Endothelial cell of umbilical vein (primary cell): Measurements from ENCODE around the gene GLP2R. TPM values are rescaled to one million over a fixed set of nuclear protein-coding genes. Genes with fewer than 3 reads are reported as not detected.

ENCODE experiments used
- BruUV-seq: library from RNA; stranded (reverse); fragments of 400-500 nt; replicated peaks from 2 replicates; lab custom pipeline; 2021; lab: Mats Ljungman, UMichigan
- CTCF ChIA-PET: fragments of 300-600, 350-600 bp; sonication (Branson Sonifier 250); formaldehyde crosslinking; loops from one replicate; lab custom pipeline; 2021; ENCODE audit warnings: antibody characterized with exemption, inconsistent platforms; lab: Charles Lee
- POLR2A ChIA-PET: fragments of 300-600, 350-600 bp; sonication (Branson Sonifier 250); formaldehyde crosslinking; loops from one replicate; lab custom pipeline; 2021; ENCODE audit warnings: antibody characterized with exemption, inconsistent platforms; lab: Charles Lee
- DNase-seq: peaks from one replicate; pipeline ENCODE4 v3.0.0-alpha.2; 2011; ENCODE audit warnings: low read depth, low spot score
- FAIRE-seq: peaks from 2 replicates; lab custom pipeline; 2011; peaks lifted over from hg19 to GRCh38; lab: Jason Lieb, UNC
- H2AFZ ChIP-seq: 2 replicates; pipeline ENCODE4 v1.6.0; 2012; ENCODE audit warnings: low read depth, low read length, control low read depth, inconsistent platforms
- H3K27ac ChIP-seq: 2 replicates; pipeline ENCODE4 v1.5.1; 2011; ENCODE audit warnings: low read depth, mild to moderate bottlenecking, control low read depth, low read length, moderate library complexity; ENCODE audit not compliant: insufficient read depth
- H3K27me3 ChIP-seq, 2 experiments: 2 replicates each; pipeline versions ENCODE4 v1.6.0 to v1.6.1; 2011; ENCODE audit warnings: low read length in 2 of 2, mixed read lengths in 1 of 2; ENCODE audit not compliant: control insufficient read depth in 2 of 2, insufficient read depth in 2 of 2
- H3K36me3 ChIP-seq, 2 experiments: 2 replicates in 1 of 2; 3 replicates in 1 of 2; pipeline ENCODE4 v1.5.1; 2011; ENCODE audit warnings: low read length in 2 of 2, mild to moderate bottlenecking in 1 of 2, moderate library complexity in 1 of 2; ENCODE audit not compliant: control insufficient read depth in 2 of 2, insufficient read depth in 2 of 2; ENCODE audit errors: extremely low read depth in 1 of 2
- H3K4me1 ChIP-seq: 3 replicates; pipeline ENCODE4 v1.5.1; 2011; ENCODE audit warnings: mild to moderate bottlenecking, low read length; ENCODE audit not compliant: control insufficient read depth, insufficient read depth; ENCODE audit errors: extremely low read depth
- H3K4me2 ChIP-seq: 2 replicates; pipeline ENCODE4 v1.6.1; 2011; ENCODE audit warnings: low read length, control low read depth, mixed read lengths; ENCODE audit not compliant: insufficient read depth
- H3K4me3 ChIP-seq, 3 experiments: fragments of 200-600 bp in 1 of 3; sonication (generic), shearing (Covaris generic) in 1 of 3; replicated peaks in 1 of 3; 2 replicates each; pipeline ENCODE4 v1.5.1; 2011 to 2016; ENCODE audit warnings: control low read depth in 3 of 3, low read length in 3 of 3, mild to moderate bottlenecking in 2 of 3, inconsistent platforms in 1 of 3, low read depth in 1 of 3, moderate library complexity in 1 of 3; ENCODE audit not compliant: insufficient read depth in 1 of 3
- H3K79me2 ChIP-seq: 2 replicates; pipeline ENCODE4 v1.6.0; 2012; ENCODE audit warnings: low read length, inconsistent platforms; ENCODE audit not compliant: control insufficient read depth, insufficient read depth
- H3K9ac ChIP-seq: replicated peaks from 2 replicates; pipeline ENCODE3; 2011; ENCODE audit warnings: low read length, control low read depth; ENCODE audit not compliant: insufficient read depth; ENCODE audit errors: extremely low read depth
- H3K9me1 ChIP-seq: replicated peaks from 3 replicates; pipeline ENCODE4 v1.6.0; 2011; ENCODE audit warnings: mild to moderate bottlenecking, low read length; ENCODE audit not compliant: control insufficient read depth, insufficient read depth; ENCODE audit errors: extremely low read depth
- H3K9me3 ChIP-seq: replicated peaks from 2 replicates; pipeline ENCODE4 v1.5.1; 2012; ENCODE audit warnings: low read length, inconsistent platforms; ENCODE audit not compliant: control insufficient read depth, insufficient read depth
- H4K20me1 ChIP-seq: replicated peaks from 2 replicates; pipeline ENCODE3; 2011; ENCODE audit warnings: mild to moderate bottlenecking, low read length; ENCODE audit not compliant: control insufficient read depth, insufficient read depth; ENCODE audit errors: extremely low read depth
- CTCF ChIP-seq, 2 donors: IDR thresholded peaks; 1 replicate in 1 of 2; 2 replicates in 1 of 2; pipeline ENCODE4 v1.5.1; 2011; ENCODE audit warnings: low read length in 2 of 2, mild to moderate bottlenecking in 2 of 2, moderate library complexity in 2 of 2, control low read depth in 1 of 2, inconsistent platforms in 1 of 2, low read depth in 1 of 2; ENCODE audit not compliant: insufficient read depth in 1 of 2; ENCODE audit errors: extremely low read depth in 1 of 2
- EZH2 ChIP-seq: IDR thresholded peaks from 2 replicates; pipeline ENCODE4 v1.6.1; 2012; ENCODE audit warnings: borderline replicate concordance, low read depth, mild to moderate bottlenecking, moderate library complexity, low read length, inconsistent platforms; ENCODE audit not compliant: severe bottlenecking
- FOS ChIP-seq: IDR thresholded peaks from 2 replicates; pipeline ENCODE4 v1.6.1; 2011; ENCODE audit warnings: mild to moderate bottlenecking, low read length, moderate library complexity, borderline replicate concordance; ENCODE audit not compliant: insufficient read depth
- MAX ChIP-seq: IDR thresholded peaks from 2 replicates; pipeline ENCODE4 v1.6.1; 2011; ENCODE audit not compliant: insufficient read depth, insufficient read length
- POLR2AphosphoS5 ChIP-seq: IDR thresholded peaks from 2 replicates; pipeline ENCODE4 v1.6.1; 2012; ENCODE audit warnings: low read depth, mild to moderate bottlenecking, control low read depth, low read length, moderate library complexity; ENCODE audit not compliant: insufficient read depth
- dilution Hi-C: fragments of 300-500 bp; cut with MboI; formaldehyde crosslinking; loops from one replicate; pipeline ENCODE4 v1.15.0; 2019; ENCODE audit warnings: low sequenced_read_pairs; ENCODE audit not compliant: extremely low pct_ligation_motif_present
- intact Hi-C: fragments of 100-400 bp; cut with micrococcal nuclease; formaldehyde crosslinking; loops from one replicate; pipeline ENCODE4 v1.10.0; 2022
- polyA plus RNA-seq, 4 experiments: library from polyadenylated mRNA; depleted of rRNA in 3 of 4; stranded (reverse) in 3 of 4; unstranded in 1 of 4; fragments of >200 nt; gene quantifications; 2 replicates each; pipeline versions ENCODE4 v1.2.1 to v1.2.3, GENCODE V29; 2011 to 2012; ENCODE audit warnings: missing spikeins in 1 of 4
- total RNA-seq: library from RNA; stranded (reverse); gene quantifications from 2 replicates; pipeline ENCODE4 v1.2.3, GENCODE V29; 2021

Gene GLP2R
- total and polyA plus RNA-seq, 2 donors (not counting 3 experiments of a cell fraction or from before 2014, with no cell fraction given): not detected

GRCh38 chr17:9806699-9807098, 19.0 kb upstream of the GLP2R start:
- DNase-seq: no peak
- POLR2A ChIA-PET: no interaction called here
- Histone ChIP-seq H3K9ac (no peak overlapping the region), H3K4me2 (no peak overlapping the region), H3K9me1 (no peaks in the 10 kb centered on the region), H3K79me2 (no peaks in the 10 kb centered on the region), H3K9me3 (peaks cover 10% of the 10 kb centered on the region), H3K36me3 (no peaks in the 10 kb centered on the region), H3K4me3 (no peak overlapping the region), H4K20me1 (no peaks in the 10 kb centered on the region), H3K27ac (no peak overlapping the region), H3K27me3 (no peaks in the 10 kb centered on the region), H3K4me1 (no peaks in the 10 kb centered on the region), H2AFZ (no peak overlapping the region)
- CTCF ChIA-PET: no interaction called here
- no peak for TF ChIP-seq CTCF (IDR thresholded peaks at IDR 0.05; ENCODE audit: extremely low read depth in 1 of 2, insufficient read depth in 1 of 2, low read depth in 1 of 2, low read length in 2 of 2)
- no peak for TF ChIP-seq EZH2
- no TSS peak for BruUV-seq
- dilution Hi-C loops: no loop called here
- intact Hi-C loops: no loop called here
- FAIRE-seq: no peak

GRCh38 chr17:9809409-9809808, 16.3 kb upstream of the GLP2R start:
- Histone ChIP-seq H3K4me3 (no peak overlapping the region), H3K27me3 (no peaks in the 10 kb centered on the region), H3K9me1 (no peaks in the 10 kb centered on the region), H4K20me1 (no peaks in the 10 kb centered on the region), H2AFZ (no peak overlapping the region), H3K4me2 (no peak overlapping the region), H3K9me3 (peaks cover 8% of the 10 kb centered on the region), H3K36me3 (no peaks in the 10 kb centered on the region), H3K4me1 (no peaks in the 10 kb centered on the region), H3K79me2 (no peaks in the 10 kb centered on the region), H3K27ac (no peak overlapping the region), H3K9ac (no peak overlapping the region)
- POLR2A ChIA-PET: no interaction called here
- DNase-seq (no peak), FAIRE-seq (no peak)
- CTCF ChIA-PET: no interaction called here
- TF ChIP-seq CTCF (IDR thresholded peaks at IDR 0.05; ENCODE audit: extremely low read depth in 1 of 2, insufficient read depth in 1 of 2, low read depth in 1 of 2, low read length in 2 of 2) (no peak), MAX (no peak), FOS (no peak), EZH2 (no peak), POLR2AphosphoS5 (no peak)
- intact Hi-C loops (no loop called here), dilution Hi-C loops (no loop called here)
- no TSS peak for BruUV-seq
